NCI-H748 (cell line): ENCODE measurements around the gene SYNRG.

ENCODE experiments used
- DNase-seq: peaks from one replicate; lab custom pipeline; 2025; ENCODE audit not compliant: unreplicated experiment; lab: John Stamatoyannopoulos, UW

SYNRG gene

DNA sequence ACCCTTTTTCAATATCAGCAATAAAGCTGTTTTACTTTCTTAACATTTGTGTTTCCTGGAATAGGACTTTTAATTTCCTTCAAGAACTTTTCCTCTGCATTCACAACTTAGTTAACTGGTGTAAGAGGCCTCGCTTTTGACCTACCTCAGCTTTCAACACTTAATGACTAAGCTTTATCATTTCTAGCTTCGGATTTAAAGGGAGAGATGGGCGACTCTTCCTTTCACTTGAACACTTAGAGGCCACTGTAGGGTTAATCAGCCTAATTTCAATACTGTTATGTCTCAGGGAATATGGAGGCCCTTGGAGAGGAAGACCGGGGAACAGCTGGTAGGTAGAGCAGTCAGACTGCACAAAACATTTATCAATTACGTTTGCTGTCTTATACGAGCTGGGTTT, 4.7 kb downstream of the SYNRG start:
- DNase-seq: no peak

DNA sequence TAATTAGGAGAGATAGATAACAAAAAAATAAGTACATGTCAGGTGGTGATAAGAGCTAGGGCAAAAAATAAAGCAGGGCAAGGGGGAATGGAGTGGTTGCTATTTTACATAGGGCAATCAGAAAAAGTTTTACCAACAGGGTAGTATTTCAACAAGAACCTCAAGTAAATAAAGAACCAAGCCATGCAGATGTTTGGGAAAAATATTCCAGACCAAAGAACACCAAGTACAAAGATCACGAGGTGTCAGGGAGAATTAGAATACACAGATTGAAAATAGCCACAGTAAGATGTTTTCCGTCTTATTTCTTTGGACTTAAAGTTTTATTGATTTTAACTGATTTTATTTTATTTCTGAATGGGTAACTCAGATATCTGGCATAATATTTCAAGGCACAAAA, 11.1 kb downstream of the SYNRG start:
- DNase-seq: no peak

DNA sequence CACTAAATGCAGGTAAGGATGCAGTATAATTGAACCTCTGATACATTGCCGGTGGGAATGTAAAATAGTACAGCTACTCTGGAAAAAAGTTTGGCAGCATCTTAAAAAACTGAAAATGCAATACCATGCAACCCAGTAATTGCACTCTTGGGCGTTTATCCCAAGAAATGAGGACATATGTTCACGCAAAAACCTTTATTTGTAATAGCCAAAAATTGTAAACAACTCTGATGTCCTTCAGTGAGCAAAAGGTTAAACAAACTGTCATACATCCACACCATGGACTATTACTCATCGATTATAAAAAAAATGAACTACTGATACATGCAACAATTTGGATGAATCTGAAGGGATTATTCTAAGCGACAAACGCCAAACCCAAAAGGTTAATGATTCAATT, 16.9 kb downstream of the SYNRG start:
- no peak for DNase-seq

DNA sequence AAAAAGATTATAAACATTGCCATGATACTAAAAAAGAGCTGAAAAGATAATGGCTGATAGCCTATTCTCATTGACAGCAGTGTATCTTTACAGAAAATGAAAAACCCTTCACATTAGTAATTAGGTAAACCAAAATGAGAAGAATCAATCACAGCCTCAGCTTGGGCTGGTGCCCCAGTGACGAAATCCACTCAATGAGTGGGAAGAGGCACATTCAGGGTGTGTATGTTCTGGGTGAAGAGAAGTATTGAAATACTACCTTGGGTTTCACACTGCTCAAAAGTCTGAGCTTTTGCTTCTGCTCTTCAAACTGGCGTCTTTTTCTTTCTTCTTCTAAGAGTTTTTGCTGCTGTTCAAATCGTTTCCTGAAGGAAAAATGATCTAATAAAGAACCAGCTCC, 24.2 kb downstream of the SYNRG start:
- no peak for DNase-seq

DNA sequence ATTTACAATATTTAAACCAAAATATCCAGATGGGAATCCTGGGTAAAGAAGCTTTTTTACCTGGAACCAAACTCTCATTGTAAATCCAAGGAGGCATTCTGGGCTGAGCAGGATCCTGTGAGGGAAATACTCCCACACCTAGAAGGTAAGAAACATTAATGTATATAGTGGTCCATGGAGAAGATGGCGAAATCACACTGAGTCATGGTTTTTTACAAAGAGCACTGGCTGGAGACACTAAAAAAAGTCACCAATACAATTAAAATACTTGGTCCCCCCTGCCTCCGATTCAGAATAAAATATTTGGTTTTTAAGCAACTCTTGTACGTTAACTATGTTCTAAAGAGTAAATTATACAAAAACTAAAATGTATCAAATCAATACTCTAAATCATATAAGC, 32.9 kb downstream of the SYNRG start:
- DNase-seq: no peak

DNA sequence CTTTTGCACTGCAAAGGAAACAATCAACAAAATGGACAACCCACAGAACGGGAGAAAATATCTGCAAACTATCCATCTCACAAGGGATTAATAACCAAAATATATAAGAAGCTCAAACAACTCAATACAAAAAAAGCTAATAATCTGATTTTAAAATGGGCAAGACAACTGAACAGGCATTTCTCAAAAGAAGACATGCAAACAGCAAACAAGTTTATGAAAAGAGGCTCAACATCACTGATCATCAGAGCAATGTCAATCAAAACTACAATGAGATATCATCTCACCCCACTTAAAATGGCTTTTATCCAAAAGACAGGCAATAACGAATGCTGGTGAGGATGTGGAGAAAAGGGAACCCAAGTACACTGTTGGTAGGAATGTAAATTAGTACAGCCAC, 34.8 kb downstream of the SYNRG start:
- DNase-seq: no peak

DNA sequence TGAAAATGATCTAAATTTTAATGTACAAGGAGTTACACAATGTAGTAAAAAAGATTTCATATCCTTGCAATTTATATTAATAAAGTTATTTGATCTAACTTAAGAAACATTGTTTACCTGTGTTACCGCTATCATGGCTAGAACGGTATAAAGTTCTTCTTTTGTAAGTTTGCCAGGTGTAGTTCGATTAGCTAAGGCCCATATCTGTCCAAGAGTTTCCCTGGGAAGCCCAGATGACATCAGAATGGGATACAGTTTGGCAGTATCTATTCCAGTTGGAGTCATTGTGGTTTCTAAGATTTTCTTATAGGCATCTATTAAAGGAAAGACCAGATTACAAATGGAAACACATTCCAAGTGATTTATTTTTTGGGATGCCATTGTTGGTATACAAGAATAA, 37.5 kb downstream of the SYNRG start:
- no peak for DNase-seq

DNA sequence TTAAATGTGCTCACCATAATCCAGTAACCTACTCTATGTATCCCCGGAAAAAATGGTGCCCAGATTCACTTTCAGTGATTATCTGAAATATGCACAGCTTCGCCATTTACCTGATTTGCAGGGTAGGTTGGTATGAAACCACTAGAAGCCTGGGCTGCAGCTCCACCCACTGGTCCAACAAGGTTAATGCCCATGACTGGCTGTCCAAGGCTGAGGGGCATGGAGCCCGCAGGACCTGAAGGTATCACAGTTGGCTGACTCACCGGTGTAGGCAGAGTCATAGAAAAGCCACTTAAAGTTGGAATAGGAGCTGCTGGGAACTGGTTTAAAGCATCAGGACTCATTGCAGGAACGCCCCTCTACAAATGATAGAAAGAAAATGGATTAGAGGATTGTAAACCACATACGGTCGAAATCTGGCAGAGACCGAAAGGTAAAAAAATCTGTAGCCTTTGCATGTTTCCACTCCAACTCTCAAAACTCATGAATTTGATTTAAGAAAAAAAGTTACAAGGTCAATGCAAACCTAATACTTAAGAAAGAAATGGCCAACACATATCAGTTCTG, 38.6 kb downstream of the SYNRG start:
- DNase-seq: peak; percentile 46

DNA sequence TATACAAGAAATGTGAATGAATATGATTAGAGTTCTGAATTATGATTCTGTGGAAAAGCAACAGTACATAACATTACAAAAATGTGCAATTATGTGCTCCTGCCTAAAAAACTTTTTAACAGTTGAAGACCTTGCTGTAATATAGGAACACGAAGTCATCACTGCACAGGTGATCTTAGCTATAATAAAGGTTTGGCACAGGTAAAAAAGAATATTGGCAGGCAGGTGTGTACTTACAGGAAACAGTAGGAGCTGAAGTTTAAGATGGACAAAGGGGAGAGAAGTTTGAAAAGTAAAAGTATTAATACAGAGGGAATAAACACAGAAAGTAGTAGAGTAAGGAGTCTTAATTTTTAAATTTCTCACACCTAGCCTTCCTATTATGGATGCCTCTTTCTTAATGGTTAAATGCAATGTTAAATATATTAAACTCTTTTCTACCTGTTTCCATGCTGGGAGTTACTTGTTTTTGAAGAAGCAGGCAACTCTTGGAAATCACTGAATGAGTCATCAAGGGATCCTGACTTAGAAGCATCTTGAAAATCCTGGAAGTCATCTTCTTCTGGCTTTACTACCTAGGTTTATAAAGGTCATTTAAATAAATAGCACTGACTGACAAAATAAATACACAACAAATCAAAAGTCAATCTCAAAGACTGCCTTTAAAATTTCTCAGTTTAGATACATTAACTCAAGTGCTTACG, 40.7 kb downstream of the SYNRG start:
- DNase-seq: no peak

DNA sequence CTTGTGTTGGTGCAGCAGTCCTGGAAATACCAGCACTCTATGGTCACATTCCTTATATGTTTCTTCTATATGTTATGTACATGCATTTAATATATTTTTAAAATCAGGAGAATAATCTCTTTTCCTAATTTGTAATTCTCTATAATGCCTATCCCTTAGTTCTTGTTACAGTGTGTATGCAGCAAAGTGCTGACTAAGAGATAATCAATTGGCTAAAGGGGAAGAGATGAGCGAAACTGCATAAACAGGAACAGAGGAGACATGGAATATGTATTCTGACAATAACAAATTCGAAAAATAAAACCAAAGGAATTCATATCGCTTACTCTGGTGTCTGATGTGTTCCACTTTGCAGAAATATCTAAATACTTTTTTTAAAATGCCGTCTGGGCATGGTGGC, 41.7 kb downstream of the SYNRG start:
- no peak for DNase-seq

DNA sequence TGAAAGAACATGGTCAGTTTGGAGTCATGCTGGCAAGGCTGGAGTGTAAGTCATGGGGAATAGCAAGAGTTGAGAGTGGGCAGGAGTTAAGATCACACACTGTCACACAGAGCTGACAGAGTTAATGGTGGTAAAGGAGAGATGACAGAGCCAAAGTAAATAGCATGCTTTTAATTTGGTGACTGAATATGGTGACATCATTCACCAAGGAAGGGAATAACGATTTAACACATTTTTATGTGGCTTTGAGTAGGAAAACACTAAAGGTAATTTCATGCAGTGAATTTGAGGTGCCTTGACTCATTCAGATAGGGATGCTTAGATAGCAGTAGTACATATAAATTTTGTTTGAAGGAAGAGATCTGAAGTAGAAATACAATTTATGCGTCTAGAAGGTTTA, 42.1 kb downstream of the SYNRG start:
- no peak for DNase-seq

DNA sequence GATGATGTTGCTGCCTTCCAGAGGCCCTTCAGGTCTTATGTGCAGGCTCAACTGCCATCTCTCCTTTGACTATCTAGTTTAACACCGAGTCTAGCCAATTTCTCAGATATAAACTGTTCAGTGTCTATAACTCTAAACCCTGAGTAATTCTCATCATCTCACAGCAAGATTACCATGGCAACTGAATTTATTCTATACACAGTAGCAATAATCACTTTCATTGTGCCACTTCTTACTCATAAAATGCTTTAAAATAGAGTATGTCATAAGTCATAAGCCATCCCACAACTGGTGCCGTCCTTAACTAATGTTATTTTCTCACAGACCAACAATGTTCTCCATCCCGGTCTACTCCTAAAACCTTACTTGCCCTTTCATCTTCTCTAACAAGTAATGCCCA, 45.0 kb downstream of the SYNRG start:
- no peak for DNase-seq

DNA sequence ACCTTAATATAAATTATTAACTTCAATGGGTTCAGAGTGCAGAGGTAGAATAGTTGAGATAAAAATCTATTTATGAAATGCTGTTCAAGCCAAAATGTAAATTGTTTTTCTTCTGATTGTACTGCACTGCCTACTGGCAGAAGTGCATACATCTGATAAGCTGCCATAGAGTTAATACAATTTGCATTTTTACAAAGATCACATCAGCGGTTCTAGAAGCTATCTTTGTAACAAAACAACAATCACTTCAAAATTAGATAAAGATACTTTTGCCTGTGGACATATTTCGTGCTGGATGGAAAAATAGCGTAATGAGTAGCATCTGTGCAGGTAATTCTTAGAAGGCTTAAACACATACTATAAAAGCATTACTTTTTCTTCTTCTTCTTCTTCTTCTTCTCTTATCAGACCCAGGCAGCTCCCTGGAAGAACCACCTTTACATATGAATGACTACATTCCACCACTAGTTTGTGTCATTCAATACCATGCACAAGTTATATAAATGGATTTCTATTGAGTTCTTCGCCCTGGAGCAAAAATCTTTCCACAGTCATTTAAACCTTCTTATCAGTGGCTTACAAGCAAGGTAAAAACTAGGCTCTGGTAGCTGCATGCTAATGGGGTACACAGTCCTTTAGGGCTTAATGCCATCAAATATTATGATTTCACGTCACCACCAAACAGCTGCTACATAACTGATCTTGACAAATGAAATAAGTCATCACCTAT, 47.0 kb downstream of the SYNRG start:
- DNase-seq: no peak

DNA sequence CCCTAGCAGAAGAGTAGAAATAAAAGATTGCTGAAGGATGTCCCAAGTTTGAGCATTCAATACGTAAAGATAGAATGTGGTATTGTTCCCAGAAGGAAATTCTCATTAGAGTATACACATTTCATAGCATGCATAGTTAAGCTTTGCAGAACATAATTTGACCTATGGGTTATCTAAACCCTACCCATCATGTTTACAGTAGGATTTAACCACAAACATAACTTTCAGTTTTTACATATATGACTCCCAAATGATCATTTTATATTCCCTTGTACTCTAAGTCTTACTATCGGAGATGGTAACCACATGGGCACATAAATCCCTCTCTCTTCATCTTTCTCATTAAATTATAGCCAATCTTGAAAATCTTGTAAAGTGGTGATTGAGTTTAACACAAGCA, 50.9 kb downstream of the SYNRG start:
- DNase-seq: no peak

DNA sequence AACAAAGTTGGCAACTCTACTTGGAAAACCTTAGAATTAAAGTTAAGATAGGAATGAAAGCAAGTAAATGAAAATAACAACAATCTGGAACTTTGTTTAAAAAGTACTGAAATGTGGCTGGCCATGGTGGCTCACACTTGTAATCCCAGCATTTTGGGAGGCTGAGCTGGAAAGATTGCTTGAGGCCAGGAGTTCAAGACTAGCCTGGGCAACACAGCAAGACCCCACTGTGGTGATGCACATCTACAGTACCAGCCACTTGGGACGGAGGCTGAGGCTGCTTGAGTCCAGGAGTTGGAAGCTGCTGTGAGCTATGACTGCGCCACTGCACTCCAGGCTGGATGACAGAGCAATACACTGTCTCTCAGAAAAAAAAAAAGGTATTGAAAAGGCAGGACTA, 51.7 kb downstream of the SYNRG start:
- no peak for DNase-seq

DNA sequence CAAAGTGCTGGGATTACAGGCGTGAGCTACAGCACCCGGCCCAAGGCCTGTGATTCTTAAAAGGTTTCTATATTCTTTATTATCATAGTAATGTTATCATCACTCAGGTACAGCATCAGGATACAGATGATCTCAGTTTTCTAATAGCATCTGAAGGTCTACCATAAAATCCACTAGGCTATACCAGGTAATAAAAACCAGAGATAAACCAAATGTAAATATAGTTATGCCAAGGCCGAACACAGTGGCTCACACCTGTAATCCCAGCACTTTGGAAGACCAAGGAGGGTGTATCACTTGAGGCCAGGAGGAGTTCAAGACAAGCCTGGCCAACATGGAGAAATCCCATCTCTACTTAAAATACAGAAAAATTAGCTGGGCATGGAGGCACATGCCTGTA, 53.8 kb downstream of the SYNRG start:
- no peak for DNase-seq

DNA sequence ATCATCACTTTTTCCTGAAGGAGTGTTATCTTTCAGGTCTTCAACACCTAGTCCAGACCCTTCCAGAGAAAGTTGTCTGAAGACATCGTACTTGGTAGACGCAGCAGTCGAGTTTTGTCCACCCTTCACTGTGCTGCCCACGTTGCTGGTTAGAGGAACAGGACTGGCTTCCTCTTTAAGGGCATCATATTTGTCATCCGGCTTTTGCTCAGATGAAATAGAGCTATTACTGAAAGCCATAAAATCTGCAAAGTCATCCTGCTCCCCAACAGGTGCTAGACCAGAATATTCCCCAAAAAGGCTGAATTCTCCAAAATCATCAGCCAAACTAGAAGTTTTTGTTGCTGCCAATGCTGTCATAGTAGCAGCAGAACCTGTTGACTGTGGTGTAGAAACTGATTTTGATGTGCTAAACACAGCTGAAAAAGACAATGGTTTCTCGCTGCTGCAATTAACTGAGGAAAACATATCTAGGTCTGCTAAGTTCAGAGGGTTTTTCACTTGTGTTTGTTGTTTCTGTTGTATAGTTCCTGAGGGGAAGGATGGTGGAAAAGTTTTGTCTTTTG, 55.7 kb downstream of the SYNRG start:
- DNase-seq: no peak

DNA sequence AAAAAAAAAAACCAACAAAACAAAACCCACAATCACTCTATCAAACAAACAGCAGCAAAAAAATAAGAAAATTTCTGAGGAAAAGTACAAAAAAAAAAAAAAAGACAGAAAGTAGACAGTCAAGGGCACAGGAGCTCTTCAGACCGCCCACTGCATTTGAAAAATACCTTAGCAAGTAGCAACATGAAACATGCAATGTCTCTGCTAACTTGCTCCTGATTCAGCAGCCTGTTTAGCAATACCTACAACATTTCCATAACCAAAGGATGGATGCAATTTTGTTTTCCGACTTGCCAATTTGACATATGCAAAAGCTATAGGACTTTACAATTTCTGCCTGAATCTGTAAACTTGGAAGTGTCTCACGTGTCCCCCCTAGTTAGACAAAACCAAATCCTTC, 57.4 kb downstream of the SYNRG start:
- no peak for DNase-seq

DNA sequence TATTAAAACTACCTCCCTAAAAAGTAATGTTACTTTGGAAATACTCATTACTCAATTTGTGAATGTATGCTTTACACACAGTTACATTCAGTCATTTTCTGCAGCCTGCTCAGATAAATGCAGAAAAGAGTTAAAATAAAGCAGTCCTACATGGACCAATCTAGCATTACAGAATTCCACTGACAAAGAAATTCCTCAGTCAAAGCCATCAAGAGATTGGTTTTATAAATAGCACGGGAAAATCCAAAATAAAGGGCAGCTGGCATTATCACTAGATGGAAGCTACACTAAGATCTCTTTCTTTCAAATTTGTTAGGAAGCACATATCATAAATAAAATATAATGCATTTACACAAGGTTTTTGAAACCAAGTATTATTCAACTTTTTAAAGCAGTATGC, 61.2 kb downstream of the SYNRG start:
- DNase-seq: no peak

DNA sequence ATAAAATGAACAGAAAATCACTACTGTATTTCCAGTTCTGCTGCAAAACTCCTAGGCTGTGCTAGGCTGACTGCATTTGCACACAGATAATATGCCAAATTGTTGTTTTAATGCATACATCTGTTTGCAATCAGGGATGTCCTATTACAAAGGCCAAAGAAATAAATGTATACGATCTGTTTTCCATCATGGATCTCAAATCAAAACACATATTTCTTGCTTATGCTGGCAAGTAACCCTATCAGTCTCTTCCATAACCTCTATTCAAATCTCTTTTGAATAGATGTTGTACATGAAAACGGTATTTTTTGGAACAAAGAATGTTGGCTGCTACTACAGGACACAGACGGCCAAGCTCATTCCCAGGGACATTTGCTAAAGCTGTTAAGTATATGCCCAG, 62.9 kb downstream of the SYNRG start:
- DNase-seq: no peak

DNA sequence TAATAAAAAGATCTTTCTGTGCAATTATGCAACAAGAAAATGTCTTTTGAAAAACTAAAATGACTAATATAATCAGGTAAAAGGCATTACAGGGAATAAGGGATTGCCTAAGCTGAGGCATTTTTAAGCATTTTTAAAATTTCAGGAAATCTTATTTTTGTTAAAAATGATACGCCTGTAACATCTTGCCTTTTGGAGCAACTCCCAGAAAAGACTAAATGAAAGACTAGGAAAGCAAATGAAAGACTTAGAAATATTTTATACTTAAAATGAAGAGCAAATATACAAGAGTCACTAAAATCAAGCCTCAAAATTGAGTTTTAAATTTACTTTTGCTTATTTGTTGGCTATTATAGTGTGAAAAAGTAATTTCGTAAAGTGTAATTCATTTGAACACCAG, 63.7 kb downstream of the SYNRG start:
- no peak for DNase-seq

DNA sequence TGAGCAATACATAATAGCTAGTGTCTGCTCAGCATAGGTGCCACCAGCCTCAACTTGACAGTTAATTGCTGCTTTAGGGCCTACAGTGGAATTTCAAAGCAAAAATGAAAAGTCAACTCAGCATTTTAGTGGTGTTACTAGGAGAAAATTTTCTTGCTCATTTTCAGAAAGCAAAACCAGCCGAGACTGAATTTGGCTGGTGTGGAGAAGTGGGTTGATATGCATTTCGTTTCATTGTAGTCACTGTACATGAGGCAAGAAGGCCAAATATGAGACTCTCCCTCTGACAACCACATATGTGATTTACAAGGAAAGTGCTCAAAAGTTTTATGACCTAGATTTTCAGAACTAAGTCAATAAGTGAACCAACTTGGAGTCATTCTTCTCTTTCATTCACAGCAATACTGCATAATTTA, 65.6 kb downstream of the SYNRG start:
- no peak for DNase-seq
